ENCODE data around the gene BRWD1.

- TF ChIP-seq, protein P1, sequence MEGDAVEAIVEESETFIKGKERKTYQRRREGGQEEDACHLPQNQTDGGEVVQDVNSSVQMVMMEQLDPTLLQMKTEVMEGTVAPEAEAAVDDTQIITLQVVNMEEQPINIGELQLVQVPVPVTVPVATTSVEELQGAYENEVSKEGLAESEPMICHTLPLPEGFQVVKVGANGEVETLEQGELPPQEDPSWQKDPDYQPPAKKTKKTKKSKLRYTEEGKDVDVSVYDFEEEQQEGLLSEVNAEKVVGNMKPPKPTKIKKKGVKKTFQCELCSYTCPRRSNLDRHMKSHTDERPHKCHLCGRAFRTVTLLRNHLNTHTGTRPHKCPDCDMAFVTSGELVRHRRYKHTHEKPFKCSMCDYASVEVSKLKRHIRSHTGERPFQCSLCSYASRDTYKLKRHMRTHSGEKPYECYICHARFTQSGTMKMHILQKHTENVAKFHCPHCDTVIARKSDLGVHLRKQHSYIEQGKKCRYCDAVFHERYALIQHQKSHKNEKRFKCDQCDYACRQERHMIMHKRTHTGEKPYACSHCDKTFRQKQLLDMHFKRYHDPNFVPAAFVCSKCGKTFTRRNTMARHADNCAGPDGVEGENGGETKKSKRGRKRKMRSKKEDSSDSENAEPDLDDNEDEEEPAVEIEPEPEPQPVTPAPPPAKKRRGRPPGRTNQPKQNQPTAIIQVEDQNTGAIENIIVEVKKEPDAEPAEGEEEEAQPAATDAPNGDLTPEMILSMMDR (CRISPR knock-in tag; IDR thresholded peaks at IDR 0.05) = no peak
- TF ChIP-seq ZKSCAN8 (CRISPR knock-in tag; IDR thresholded peaks at IDR 0.05; ENCODE audit: borderline replicate concordance) (no peak), POLR2A (IDR thresholded peaks at IDR 0.05; ENCODE audit: insufficient read depth in 1 of 2, low read depth in 2 of 2, low read length in 2 of 2) (no peak), FIP1L1 (IDR thresholded peaks at IDR 0.05; ENCODE audit: borderline replicate concordance, insufficient read depth, low read depth, low read length) (no peak), PHF20 (CRISPR knock-in tag; IDR thresholded peaks at IDR 0.05) (no peak), ZNF644 (CRISPR knock-in tag; IDR thresholded peaks at IDR 0.05; ENCODE audit: low read depth) (no peak)
- TF ChIP-seq, protein P2, sequence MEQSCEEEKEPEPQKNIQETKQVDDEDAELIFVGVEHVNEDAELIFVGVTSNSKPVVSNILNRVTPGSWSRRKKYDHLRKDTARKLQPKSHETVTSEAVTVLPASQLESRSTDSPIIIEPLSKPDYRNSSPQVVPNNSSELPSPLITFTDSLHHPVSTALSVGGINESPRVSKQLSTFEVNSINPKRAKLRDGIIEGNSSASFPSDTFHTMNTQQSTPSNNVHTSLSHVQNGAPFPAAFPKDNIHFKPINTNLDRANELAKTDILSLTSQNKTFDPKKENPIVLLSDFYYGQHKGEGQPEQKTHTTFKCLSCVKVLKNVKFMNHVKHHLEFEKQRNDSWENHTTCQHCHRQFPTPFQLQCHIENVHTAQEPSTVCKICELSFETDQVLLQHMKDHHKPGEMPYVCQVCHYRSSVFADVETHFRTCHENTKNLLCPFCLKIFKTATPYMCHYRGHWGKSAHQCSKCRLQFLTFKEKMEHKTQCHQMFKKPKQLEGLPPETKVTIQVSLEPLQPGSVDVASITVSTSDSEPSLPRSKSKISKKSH (CRISPR knock-in tag; IDR thresholded peaks at IDR 0.05; ENCODE audit: borderline replicate concordance) = no peak
These were observed 326 bp downstream of the BRWD1 start for GRCh38 chr21:39313042-39313570.
